Loucy (cell line): ENCODE measurements around the gene PRPF38B.

ENCODE experiments used
- H2AFZ ChIP-seq: fragments of 200-600 bp; sonication (generic); 2 replicates; pipeline ENCODE4 v1.6.0; 2016; ENCODE audit warnings: antibody characterized with exemption, mild to moderate bottlenecking, low read length, moderate library complexity
- H3F3A ChIP-seq: fragments of 200-600 bp; 2 replicates; pipeline ENCODE4 v1.6.0; 2016; ENCODE audit warnings: antibody characterized with exemption, low read depth, mild to moderate bottlenecking
- H3K27me3 ChIP-seq: fragments of 200-600 bp; sonication (generic); 2 replicates; pipeline ENCODE4 v1.6.1; 2014; ENCODE audit warnings: low read length, mild to moderate bottlenecking; ENCODE audit not compliant: insufficient read depth, poor library complexity, severe bottlenecking
- H3K36me3 ChIP-seq: fragments of 200-600 bp; sonication (generic); 2 replicates; pipeline ENCODE4 v1.6.1; 2016; ENCODE audit warnings: low read length; ENCODE audit not compliant: insufficient read depth
- H3K4me1 ChIP-seq: fragments of 200-600 bp; sonication (generic); 2 replicates; pipeline ENCODE4 v1.5.1; 2014; ENCODE audit warnings: low read length, mild to moderate bottlenecking; ENCODE audit not compliant: insufficient read depth, poor library complexity, severe bottlenecking
- H3K4me2 ChIP-seq: fragments of 200-600 bp; sonication (generic); 2 replicates; pipeline ENCODE4 v1.6.0; 2014; ENCODE audit warnings: antibody characterized with exemption, low read length, low read depth, mild to moderate bottlenecking; ENCODE audit not compliant: poor library complexity, severe bottlenecking
- H3K4me3 ChIP-seq: fragments of 200-600 bp; sonication (generic); 2 replicates; pipeline ENCODE4 v1.5.1; 2014; ENCODE audit warnings: low read length, mild to moderate bottlenecking, mixed read lengths; ENCODE audit not compliant: poor library complexity, severe bottlenecking
- H3K79me2 ChIP-seq: fragments of 200-600 bp; sonication (generic); 2 replicates; pipeline ENCODE4 v1.6.1; 2014; ENCODE audit warnings: low read length; ENCODE audit not compliant: insufficient read depth
- H3K9ac ChIP-seq: fragments of 200-600 bp; sonication (generic); 2 replicates; pipeline ENCODE4 v1.6.0; 2014; ENCODE audit warnings: mild to moderate bottlenecking, low read depth, low read length, moderate library complexity; ENCODE audit not compliant: poor library complexity, severe bottlenecking
- H3K9me2 ChIP-seq: fragments of 200-600 bp; sonication (generic); replicated peaks from 2 replicates; pipeline ENCODE4 v1.6.1; 2016; ENCODE audit warnings: low read depth, low read length, mixed read lengths
- H3K9me3 ChIP-seq: fragments of 200-600 bp; sonication (generic); 2 replicates; pipeline ENCODE4 v1.6.1; 2014; ENCODE audit warnings: mild to moderate bottlenecking, antibody characterized with exemption, low read length, low read depth; ENCODE audit not compliant: insufficient read depth
- H4K20me1 ChIP-seq: fragments of 200-600 bp; sonication (generic); 2 replicates; pipeline ENCODE4 v1.6.0; 2014; ENCODE audit warnings: antibody characterized with exemption, low read length, mild to moderate bottlenecking; ENCODE audit not compliant: insufficient read depth, poor library complexity, severe bottlenecking
- CTCF ChIP-seq: fragments of 200-600 bp; sonication (generic); conservative IDR thresholded peaks from 2 replicates; pipeline ENCODE4 v1.5.1; 2014; ENCODE audit warnings: mild to moderate bottlenecking, antibody characterized with exemption, low read length
- EZH2phosphoT487 ChIP-seq: fragments of 200-600 bp; IDR thresholded peaks from 2 replicates; pipeline ENCODE4 v1.6.1; 2018; ENCODE audit warnings: antibody characterized with exemption, mild to moderate bottlenecking, moderate library complexity, borderline replicate concordance

Gene PRPF38B

DNA sequence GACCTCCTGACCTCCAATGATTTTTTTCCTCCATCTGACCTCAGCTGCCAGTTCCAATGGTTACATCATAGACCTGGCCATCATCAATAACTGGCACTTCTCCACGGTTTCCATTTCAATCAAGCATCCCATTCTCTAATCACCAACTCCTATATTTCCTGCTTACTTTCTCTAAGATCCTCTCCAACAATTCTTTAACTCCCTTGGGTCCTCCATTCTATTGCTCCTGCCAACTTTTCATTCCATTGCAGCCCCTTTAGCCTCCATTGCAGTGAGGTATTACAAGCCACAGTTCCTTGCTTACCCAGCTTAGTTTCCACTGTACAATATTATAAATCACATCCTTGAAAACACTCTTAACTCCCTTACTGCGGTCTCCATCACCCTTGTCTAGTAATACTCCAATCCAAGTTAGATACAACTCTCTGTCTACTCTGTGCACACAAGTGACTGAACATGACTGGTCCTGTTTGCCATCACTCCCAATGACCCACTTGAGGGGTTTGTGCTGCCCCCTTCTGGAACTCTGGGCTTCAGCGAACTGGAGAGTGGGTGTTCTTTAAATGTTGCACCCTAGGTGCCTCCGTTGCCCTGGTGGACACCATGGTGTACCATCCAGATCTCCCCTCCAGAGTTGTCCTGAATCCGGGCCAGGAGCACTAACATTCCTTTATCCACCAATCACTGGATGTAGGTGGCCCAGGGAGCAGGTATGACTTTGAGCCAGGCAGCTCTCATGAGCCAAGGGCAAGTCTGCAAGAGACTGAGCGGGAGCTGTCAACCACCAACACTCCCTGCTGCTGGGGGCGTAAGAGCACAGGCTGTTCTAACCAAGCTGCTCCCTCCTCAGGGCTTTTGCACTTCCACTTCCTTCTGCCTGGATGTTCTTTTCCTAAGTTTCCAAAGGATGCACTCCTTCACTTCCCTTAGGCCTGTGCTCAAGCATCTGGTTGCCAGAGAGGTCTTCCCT is 16.9 kb downstream of the PRPF38B start:
- H3K9me2 ChIP-seq, result no peaks in the 10 kb centered on the region
- no peaks in the 10 kb centered on the region for H3K36me3 ChIP-seq
- H3K9me3 ChIP-seq, result no peaks in the 10 kb centered on the region
- H2AFZ ChIP-seq, result no peak overlapping the region
- no peak overlapping the region for H3K4me2 ChIP-seq
- TF ChIP-seq EZH2phosphoT487, result no peak
- TF ChIP-seq CTCF, result peak; percentile 92
- peaks cover 2% of the 10 kb centered on the region; the same call in 1 of the 2 replicates for H3F3A ChIP-seq
- H3K4me3 ChIP-seq, result no peak overlapping the region
- no peak overlapping the region for H3K9ac ChIP-seq
- H3K4me1 ChIP-seq, result peaks cover 7% of the 10 kb centered on the region
- no peaks in the 10 kb centered on the region for H4K20me1 ChIP-seq
- no peaks in the 10 kb centered on the region for H3K79me2 ChIP-seq
- no peaks in the 10 kb centered on the region for H3K27me3 ChIP-seq

GRCh38 chr1:108712606-108713150 is 20.6 kb downstream of the PRPF38B start, which contains the start of gene FNDC7:
Gene FNDC7, plus strand, starts transcription at chr1:108712908. Its CDS starts 26 bp downstream, at chr1:108712934.
- Histone ChIP-seq H2AFZ (no peak within 1 kb of the TSS), H3F3A (no peaks in the 10 kb centered on the region), H3K36me3 (no peaks in the 10 kb centered on the region), H3K4me1 (no peaks in the 10 kb centered on the region), H3K9ac (no peak within 1 kb of the TSS), H3K4me2 (no peak within 1 kb of the TSS), H4K20me1 (no peaks in the 10 kb centered on the region), H3K27me3 (no peaks in the 10 kb centered on the region), H3K9me3 (no peaks in the 10 kb centered on the region), H3K4me3 (no peak within 1 kb of the TSS), H3K79me2 (no peaks in the 10 kb centered on the region), H3K9me2 (no peaks in the 10 kb centered on the region)
- TF ChIP-seq CTCF (no peak), EZH2phosphoT487 (no peak)

DNA sequence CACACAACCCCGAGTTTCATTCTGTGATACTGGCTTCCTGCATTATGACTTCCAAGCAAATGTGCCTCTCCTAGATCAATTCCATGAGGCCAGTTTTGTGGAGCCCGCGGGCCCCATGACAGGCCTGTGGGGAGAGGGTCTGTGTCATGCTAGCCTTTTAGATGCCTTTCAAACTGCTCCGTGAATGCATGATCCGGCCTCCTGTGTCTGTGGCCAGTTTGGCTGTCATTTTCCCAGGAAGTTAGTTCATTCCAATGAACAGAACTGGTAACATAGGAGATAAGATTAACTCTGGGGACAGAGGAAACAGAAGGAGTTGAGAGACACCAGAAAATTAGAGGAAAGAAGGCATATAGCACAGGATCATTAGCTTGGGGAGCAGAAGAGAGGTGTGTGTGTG is 23.8 kb downstream of the PRPF38B start:
- Histone ChIP-seq H3K79me2 (no peaks in the 10 kb centered on the region), H3K4me1 (no peaks in the 10 kb centered on the region), H3K9ac (no peak overlapping the region), H3K4me3 (no peak overlapping the region), H3K4me2 (no peak overlapping the region), H3K9me2 (no peaks in the 10 kb centered on the region), H3K9me3 (no peaks in the 10 kb centered on the region), H3F3A (no peaks in the 10 kb centered on the region), H2AFZ (no peak overlapping the region), H3K36me3 (no peaks in the 10 kb centered on the region), H3K27me3 (no peaks in the 10 kb centered on the region), H4K20me1 (no peaks in the 10 kb centered on the region)
- no peak for TF ChIP-seq CTCF
- TF ChIP-seq EZH2phosphoT487, result no peak
